GM15510 (cell line): Measurements from ENCODE around the gene RTEL1.

Source experiments
- POLR2A ChIP-seq: IDR thresholded peaks from 3 replicates; pipeline ENCODE4 v1.6.1; 2011; ENCODE audit warnings: borderline replicate concordance; ENCODE audit not compliant: insufficient read length; ENCODE audit errors: extremely low read depth

The RTEL1 gene

GRCh38 chr20:63657937-63658748 is at the start of gene RTEL1:
Gene RTEL1 (plus strand): TSS chr20:63658312. CDS start chr20:63659403, 1,091 bp downstream.
- TF ChIP-seq POLR2A = peak; percentile 74

GRCh38 chr20:63610581-63611435 is 47.3 kb upstream of the RTEL1 start:
- no peak for TF ChIP-seq POLR2A

- TF ChIP-seq POLR2A = no peak
Observed at GRCh38 chr20:63611646-63612045, 46.5 kb upstream of the RTEL1 start.

GRCh38 chr20:63612276-63612931 is 45.7 kb upstream of the RTEL1 start:
- TF ChIP-seq POLR2A = no peak

- TF ChIP-seq POLR2A = no peak
Observed at GRCh38 chr20:63617092-63617875, 40.8 kb upstream of the RTEL1 start.

- no peak for TF ChIP-seq POLR2A
Observed at GRCh38 chr20:63617876-63618265, 40.2 kb upstream of the RTEL1 start.

GRCh38 chr20:63618291-63618980 is 39.7 kb upstream of the RTEL1 start:
- TF ChIP-seq POLR2A = no peak

- no peak for TF ChIP-seq POLR2A
Observed at GRCh38 chr20:63619086-63619485, 39.0 kb upstream of the RTEL1 start.

GRCh38 chr20:63619505-63619904 is 38.6 kb upstream of the RTEL1 start:
- TF ChIP-seq POLR2A = no peak

GRCh38 chr20:63620991-63621390 is 37.1 kb upstream of the RTEL1 start:
- TF ChIP-seq POLR2A = no peak

- TF ChIP-seq POLR2A = no peak
Observed at GRCh38 chr20:63622096-63622495, 36.0 kb upstream of the RTEL1 start.

- TF ChIP-seq POLR2A = no peak
Observed at GRCh38 chr20:63622732-63623131, 35.4 kb upstream of the RTEL1 start.

GRCh38 chr20:63624486-63624885 is 33.6 kb upstream of the RTEL1 start:
- TF ChIP-seq POLR2A = no peak
